ENCODE data around the gene CPLANE1. TPM values are rescaled to one million over a fixed set of nuclear protein-coding genes. Genes with fewer than 3 reads are reported as not detected.
"Not testable (repeated sequence)": the region's sequence is repeated elsewhere in the genome, so short reads cannot be mapped to it uniquely, and the experiment has no call there.

CPLANE1 gene
- total RNA-seq: 6.5 TPM

DNA sequence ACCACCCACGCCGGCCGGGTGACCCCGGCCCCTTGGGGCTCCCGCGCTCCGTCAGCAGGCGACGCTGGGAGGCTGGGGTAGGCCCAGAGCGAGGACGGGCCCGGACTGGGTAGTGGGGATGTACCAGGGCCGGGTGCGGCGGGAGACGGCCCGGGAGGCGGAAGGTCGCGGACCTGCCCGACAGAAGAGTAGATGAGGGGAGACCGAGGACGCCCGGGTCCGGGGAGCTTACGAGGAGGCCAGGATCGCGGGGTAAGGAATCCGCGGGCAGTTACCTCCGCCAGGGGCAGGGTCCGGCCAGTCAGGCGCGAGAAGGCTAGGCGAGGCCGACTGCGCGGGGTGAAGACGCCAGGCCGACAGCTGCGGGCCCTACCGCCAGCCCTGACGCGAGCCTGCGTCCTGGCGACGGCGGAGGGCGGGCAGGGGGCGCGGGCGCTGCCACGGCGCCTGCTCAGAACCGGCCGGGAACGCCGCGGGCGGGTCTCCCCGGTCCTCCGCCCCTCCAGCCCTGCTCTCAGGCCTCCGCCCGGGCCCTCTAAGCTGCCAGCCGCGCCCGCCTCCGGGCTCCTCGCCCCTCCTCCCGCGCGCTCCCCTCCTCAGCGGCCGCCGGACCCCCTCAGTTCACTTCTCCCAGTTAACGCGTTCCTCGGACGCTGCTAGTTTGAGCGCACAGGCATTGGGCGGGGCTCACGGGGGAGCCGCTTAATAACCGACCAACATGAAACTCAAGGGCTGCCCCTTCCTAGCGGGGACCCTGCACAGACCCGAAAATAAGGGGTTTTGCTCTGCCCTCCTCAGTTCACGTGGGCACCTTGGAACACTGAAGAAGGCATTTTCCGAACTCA lies at the start of gene CPLANE1:
TSS of gene CPLANE1 (minus strand) at position 407 of the 845 bp plus-strand sequence. CDS start 1,678 bp downstream, outside the sequence.
- no peaks in the 10 kb centered on the region for H3K27me3 ChIP-seq (ENCODE audit: insufficient read depth, low read length)
- H3K4me3 ChIP-seq (ENCODE audit: low read length): peak within 1 kb of the TSS; percentile 66
- H3K9me3 ChIP-seq (ENCODE audit: low read depth, low read length): no peaks in the 10 kb centered on the region
- peaks cover 16% of the 10 kb centered on the region for H3K4me1 ChIP-seq (ENCODE audit: insufficient read depth, low read length)

DNA sequence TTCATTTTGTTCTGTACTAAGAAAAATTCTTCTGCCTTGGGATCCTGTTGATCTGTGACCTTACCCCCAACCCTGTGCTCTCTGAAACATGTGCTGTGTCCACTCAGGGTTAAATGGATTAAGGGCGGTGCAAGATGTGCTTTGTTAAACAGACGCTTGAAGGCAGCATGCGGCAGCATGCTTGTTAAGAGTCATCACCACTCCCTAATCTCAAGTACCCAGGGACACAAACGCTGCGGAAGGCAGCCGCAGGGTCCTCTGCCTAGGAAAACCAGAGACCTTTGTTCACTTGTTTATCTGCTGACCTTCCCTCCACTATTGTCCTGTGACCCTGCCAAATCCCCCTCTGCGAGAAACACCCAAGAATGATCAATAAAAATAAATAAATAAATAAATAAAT lies 47.1 kb upstream of the CPLANE1 start:
- not testable (repeated sequence) for H3K4me3 ChIP-seq (ENCODE audit: low read length); H3K9me3 ChIP-seq (ENCODE audit: low read depth, low read length); H3K4me1 ChIP-seq (ENCODE audit: insufficient read depth, low read length); H3K27me3 ChIP-seq (ENCODE audit: insufficient read depth, low read length)

DNA sequence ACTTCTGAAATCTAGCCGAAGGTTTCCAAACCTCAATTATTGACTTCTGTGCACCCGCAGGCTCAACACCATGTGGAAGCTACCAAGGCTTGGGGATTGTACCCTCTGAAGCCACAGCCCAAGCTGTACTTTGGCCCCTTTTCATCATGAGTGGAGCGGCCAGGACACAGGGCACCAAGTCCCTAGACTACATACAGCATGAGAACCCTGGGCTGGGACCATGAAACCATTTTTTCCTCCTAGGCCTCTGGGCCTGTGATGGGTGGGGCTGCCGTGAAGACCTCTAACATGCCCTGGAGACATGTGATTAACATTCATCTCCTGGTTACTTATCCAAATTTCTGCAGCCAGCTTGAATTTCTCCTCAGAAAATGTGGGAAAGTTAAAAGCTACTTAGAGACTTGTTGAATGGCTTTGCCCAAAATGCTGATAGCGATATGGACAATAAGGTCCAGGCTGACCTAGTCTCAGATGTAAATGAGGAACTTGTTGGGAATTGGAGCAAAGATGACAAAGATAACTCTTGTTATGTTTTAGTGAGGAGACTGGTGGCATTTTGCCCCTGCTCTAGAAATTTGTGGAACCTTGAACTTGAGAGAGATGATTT lies 34.1 kb upstream of the CPLANE1 start:
- no peaks in the 10 kb centered on the region for H3K4me1 ChIP-seq (ENCODE audit: insufficient read depth, low read length)
- no peaks in the 10 kb centered on the region for H3K9me3 ChIP-seq (ENCODE audit: low read depth, low read length)

DNA sequence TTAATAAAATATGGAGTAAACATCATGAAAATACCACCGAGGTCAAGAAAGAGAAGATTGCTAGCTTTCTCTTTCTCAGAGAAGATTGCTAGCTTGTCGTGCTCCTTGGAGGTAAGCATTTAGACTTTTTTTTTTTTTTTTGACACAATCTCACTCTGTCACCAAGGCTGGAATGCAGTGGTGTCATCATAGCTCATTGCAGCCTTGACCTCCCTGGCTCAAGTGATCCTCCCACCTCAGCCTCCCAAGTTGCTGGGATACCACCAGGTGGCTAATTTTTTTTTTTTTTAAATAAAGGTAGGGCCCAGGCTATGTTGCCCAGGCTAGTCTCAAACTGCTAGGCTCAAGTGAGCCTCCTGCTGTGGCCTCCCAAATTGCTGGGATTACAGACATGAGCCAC lies 26.3 kb upstream of the CPLANE1 start:
- Histone ChIP-seq H3K4me3 (ENCODE audit: low read length) (no peak overlapping the region), H3K9me3 (ENCODE audit: low read depth, low read length) (no peaks in the 10 kb centered on the region), H3K27me3 (ENCODE audit: insufficient read depth, low read length) (no peaks in the 10 kb centered on the region), H3K4me1 (ENCODE audit: insufficient read depth, low read length) (no peaks in the 10 kb centered on the region)

More for the DNA sequence above, 34.1 kb upstream of the CPLANE1 start:
- Histone ChIP-seq H3K4me3 (ENCODE audit: low read length) (no peak overlapping the region), H3K27me3 (ENCODE audit: insufficient read depth, low read length) (no peaks in the 10 kb centered on the region)

DNA sequence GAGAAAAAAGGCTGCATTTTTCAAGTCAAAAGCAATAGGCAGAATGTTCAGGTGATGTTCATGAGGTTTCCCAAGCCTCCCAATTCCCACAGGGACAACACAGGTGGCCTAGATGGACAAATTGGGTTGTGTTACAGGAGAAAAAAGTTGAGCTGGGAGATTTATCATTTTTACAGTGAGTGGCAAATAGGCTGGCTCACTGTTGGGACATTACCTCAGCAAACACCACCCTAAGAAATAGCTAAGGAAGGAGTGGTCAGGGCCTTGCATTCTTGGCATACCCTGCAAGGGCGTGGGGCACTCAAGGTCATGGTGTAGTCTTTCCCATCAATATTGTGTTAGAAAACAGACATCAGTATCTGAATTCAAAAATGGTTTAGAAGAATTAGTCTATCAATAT lies 23.3 kb upstream of the CPLANE1 start:
- Histone ChIP-seq H3K27me3 (ENCODE audit: insufficient read depth, low read length) (no peaks in the 10 kb centered on the region), H3K4me3 (ENCODE audit: low read length) (no peak overlapping the region), H3K4me1 (ENCODE audit: insufficient read depth, low read length) (no peaks in the 10 kb centered on the region), H3K9me3 (ENCODE audit: low read depth, low read length) (no peaks in the 10 kb centered on the region)

DNA sequence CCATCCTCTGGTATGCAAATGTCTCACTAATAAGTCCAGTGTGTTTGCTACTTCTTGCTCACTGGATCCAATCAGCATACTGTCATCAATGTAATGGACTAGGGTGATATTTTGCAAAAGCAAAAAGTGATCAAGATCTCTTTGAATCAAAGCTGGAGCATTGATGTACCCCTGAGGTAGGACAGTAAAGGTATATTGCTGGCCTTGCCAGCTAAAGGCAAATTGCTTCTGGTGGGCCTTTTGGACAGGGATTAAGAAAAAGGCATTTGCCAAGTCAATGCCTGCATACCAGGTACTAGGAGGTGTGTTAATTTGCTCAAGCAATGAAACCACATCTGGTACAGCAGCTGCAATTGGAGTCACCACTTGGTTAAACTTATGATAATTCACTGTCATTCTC lies 18.9 kb upstream of the CPLANE1 start:
- H3K9me3 ChIP-seq (ENCODE audit: low read depth, low read length); H3K27me3 ChIP-seq (ENCODE audit: insufficient read depth, low read length); H3K4me1 ChIP-seq (ENCODE audit: insufficient read depth, low read length); H3K4me3 ChIP-seq (ENCODE audit: low read length): not testable (repeated sequence)

DNA sequence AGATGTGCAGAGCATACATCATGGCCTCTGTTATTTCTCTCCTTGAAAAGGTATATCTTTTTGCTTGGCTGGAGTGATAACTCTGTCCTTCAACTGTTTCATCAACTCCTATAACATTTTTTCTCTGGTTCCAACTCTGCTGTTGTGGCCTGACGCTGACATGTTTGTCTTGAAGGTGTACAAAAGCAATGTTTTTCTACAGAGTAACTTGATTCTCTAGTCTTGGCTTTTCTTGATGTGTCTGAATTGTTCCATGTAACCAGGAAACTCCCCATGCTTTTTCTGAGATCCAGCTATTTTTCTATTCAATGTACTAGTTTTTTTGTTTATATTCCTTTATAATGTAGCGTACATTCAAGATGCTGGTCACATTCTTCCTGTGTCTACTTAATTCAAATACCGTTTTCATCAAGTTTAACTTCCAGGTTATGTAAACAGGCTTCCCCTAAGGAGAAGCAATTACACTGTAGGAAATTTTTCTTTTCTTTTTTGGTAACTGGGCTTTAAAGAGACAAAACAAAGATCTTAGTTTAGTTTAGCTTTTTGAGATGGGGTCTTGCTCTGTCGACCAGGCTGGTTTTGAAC lies 6.7 kb upstream of the CPLANE1 start:
- no peaks in the 10 kb centered on the region for H3K27me3 ChIP-seq (ENCODE audit: insufficient read depth, low read length)
- no peak overlapping the region for H3K4me3 ChIP-seq (ENCODE audit: low read length)
- H3K4me1 ChIP-seq (ENCODE audit: insufficient read depth, low read length): no peaks in the 10 kb centered on the region
- no peaks in the 10 kb centered on the region for H3K9me3 ChIP-seq (ENCODE audit: low read depth, low read length)

DNA sequence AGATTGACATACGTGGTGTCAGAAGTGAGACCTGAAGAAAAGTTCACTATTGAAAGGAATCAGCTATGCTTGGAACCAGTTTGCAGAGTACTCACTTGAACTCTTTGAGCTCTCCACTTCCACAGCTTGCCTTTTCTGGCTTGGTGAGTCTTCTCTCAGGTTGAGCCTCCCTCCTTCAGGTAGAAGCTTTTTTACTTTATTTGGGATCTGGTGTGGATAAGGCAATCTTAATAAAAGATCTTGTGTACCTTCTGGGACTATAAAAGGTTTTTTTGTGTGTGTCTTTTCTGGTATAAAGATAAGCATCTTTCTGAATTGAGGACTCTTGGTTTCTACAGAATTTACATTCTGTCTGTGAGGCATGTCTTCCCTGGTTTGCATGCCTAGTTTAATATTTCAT lies 5.4 kb upstream of the CPLANE1 start:
- no peaks in the 10 kb centered on the region for H3K9me3 ChIP-seq (ENCODE audit: low read depth, low read length)
- H3K4me1 ChIP-seq (ENCODE audit: insufficient read depth, low read length): peaks cover 4% of the 10 kb centered on the region
- no peaks in the 10 kb centered on the region for H3K27me3 ChIP-seq (ENCODE audit: insufficient read depth, low read length)
- no peak overlapping the region for H3K4me3 ChIP-seq (ENCODE audit: low read length)

DNA sequence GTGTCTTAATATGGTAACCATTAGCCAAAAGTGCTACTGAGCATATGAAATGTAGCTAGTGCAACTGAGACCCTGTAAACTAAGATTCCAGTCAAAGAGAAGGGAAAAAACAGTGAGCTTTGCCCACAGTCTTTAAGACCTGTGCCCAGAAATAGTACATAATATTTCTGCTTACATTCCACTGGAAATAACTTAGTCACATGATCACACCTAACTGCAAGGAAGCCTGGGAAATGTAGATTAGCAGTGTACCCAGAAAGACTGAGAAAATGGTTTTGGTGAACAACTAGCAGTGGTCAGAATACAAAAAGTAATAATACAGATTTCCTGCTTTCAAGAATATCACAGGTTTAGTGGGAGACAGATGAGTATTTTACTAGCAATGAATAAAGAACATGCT lies 2.5 kb upstream of the CPLANE1 start:
- no peaks in the 10 kb centered on the region for H3K9me3 ChIP-seq (ENCODE audit: low read depth, low read length)
- no peak overlapping the region for H3K4me3 ChIP-seq (ENCODE audit: low read length)
- peaks cover 16% of the 10 kb centered on the region for H3K4me1 ChIP-seq (ENCODE audit: insufficient read depth, low read length)

DNA sequence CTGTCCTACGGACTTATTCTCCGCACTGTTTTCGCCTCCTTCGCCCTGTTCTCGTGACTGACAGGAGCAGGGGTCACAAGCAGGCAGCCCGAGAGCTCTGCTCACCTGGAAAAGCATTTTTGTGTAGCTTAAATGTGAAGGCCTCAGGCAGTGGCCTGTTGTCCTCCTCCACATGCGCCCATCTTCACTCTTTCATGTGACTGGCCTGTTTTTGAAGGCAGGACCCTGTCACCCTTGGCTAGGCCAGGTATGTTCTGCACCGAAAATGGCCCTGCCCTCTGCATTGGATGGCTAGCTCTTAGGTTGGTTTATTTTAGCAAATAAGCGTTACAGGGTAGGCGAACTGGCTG lies 614 bp upstream of the CPLANE1 start:
- H3K4me3 ChIP-seq (ENCODE audit: low read length): peak overlapping the region; percentile 66
- no peaks in the 10 kb centered on the region for H3K27me3 ChIP-seq (ENCODE audit: insufficient read depth, low read length)
- H3K9me3 ChIP-seq (ENCODE audit: low read depth, low read length): no peaks in the 10 kb centered on the region
- peaks cover 16% of the 10 kb centered on the region for H3K4me1 ChIP-seq (ENCODE audit: insufficient read depth, low read length)

More for the DNA sequence above, 2.5 kb upstream of the CPLANE1 start:
- H3K27me3 ChIP-seq (ENCODE audit: insufficient read depth, low read length): no peaks in the 10 kb centered on the region

DNA sequence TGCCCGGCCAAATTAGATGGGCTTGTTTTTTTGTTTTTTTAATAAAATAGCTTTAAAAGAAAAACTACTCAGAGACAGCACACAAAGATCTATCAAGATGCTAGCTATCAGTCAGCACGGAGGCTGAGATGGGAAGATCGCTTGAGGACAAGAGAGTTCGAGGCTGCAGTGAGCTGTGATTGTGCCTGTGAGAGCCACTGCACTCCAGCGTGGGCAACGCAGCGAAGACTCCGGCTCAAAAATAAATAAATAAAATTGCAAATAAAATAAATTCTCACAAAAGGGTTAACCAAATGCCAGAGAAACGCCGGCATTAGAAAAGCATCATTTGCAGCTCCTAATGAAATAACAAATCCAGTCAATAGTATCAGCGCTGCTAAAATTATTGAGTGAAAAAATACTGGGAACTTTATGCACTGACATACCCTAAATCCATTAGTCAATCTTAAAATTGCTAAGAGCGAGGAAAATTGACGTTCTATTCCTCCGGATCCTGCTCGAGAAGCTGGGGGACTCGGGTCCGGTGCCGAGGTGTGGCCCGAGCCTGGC lies 681 bp downstream of the CPLANE1 start:
- peaks cover 16% of the 10 kb centered on the region for H3K4me1 ChIP-seq (ENCODE audit: insufficient read depth, low read length)
- H3K9me3 ChIP-seq (ENCODE audit: low read depth, low read length): no peaks in the 10 kb centered on the region
- H3K27me3 ChIP-seq (ENCODE audit: insufficient read depth, low read length): no peaks in the 10 kb centered on the region
- H3K4me3 ChIP-seq (ENCODE audit: low read length): peak overlapping the region; percentile 66

DNA sequence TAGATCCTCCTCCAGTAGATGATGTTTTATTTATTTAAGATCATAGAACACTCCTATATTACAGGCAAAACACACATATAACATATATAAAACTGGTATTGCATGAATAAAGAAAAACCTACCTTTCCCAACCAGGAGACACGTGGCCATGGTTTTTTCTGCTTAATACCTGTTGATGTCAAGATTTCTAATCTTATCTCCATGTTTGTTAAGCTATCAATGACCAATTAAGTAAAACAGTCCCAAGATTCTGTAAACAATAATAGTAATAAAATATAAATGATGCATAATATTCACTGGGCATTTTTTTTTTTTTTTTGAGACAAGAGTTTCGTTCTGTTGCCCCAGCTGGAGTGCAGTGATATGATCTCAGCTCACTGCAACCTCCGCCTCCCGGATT lies 1.7 kb downstream of the CPLANE1 start:
- H3K27me3 ChIP-seq (ENCODE audit: insufficient read depth, low read length): no peaks in the 10 kb centered on the region
- H3K4me3 ChIP-seq (ENCODE audit: low read length): no peak overlapping the region
- H3K9me3 ChIP-seq (ENCODE audit: low read depth, low read length): no peaks in the 10 kb centered on the region
- H3K4me1 ChIP-seq (ENCODE audit: insufficient read depth, low read length): peaks cover 16% of the 10 kb centered on the region

DNA sequence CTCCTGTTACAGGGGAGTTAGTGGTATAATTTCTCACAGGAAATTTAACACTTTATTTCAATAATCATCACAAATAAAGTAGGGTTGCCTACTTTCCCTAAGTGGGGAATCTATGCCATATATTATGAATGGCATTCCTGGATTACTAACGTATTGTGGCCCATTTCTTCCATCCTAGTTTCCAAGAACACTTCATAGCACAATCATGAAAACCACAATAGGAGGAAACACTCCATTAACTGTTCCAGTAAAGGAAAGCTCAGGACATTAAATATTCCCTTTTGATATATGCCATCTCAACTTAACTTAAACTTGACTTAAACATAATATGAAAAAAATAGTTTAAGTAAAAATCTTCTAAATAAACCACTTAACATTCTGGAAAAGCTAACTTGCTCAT lies 2.1 kb downstream of the CPLANE1 start:
- Histone ChIP-seq H3K4me1 (ENCODE audit: insufficient read depth, low read length) (peaks cover 16% of the 10 kb centered on the region), H3K9me3 (ENCODE audit: low read depth, low read length) (no peaks in the 10 kb centered on the region), H3K27me3 (ENCODE audit: insufficient read depth, low read length) (no peaks in the 10 kb centered on the region), H3K4me3 (ENCODE audit: low read length) (no peak overlapping the region)

DNA sequence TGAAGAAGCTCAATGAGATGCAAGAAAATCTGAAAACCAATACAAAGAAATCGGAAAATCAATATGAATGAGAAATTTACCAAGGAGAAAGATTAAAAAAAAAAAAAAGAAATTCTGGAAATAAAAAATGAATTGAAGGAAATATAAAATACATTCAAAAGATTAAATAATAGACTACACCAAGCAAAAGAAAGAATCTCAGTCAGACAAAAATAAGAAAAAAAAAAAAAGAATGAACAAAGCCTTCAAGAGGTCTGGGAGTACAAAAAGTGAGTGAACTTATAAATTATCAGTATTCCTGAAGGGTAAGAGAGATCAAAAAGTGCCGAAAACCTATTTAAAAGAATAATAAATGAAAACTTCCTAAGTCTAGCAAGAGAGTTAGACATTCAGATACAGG lies 14.9 kb downstream of the CPLANE1 start:
- Histone ChIP-seq H3K9me3 (ENCODE audit: low read depth, low read length) (no peaks in the 10 kb centered on the region), H3K4me3 (ENCODE audit: low read length) (no peak overlapping the region), H3K4me1 (ENCODE audit: insufficient read depth, low read length) (no peaks in the 10 kb centered on the region), H3K27me3 (ENCODE audit: insufficient read depth, low read length) (no peaks in the 10 kb centered on the region)

DNA sequence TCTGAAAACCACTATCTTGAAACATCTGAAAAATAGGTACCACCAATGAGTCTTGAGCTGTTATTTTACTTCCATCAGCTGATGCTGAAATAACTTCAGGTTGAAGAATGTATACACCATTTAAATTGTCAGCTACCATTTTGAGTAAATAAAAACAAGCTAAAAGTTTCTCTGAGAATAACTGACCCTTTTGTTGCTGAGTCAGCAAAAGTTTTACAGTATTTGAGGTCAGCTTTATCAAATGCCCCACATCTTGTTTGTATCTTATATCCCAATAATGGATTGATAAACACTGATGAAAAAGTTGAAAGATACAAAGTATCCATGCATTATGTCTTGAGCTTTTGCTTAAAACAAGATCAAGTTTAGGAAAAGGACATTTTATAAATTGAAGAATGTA lies 22.8 kb downstream of the CPLANE1 start:
- Histone ChIP-seq H3K9me3 (ENCODE audit: low read depth, low read length) (no peaks in the 10 kb centered on the region), H3K4me3 (ENCODE audit: low read length) (no peak overlapping the region), H3K4me1 (ENCODE audit: insufficient read depth, low read length) (no peaks in the 10 kb centered on the region), H3K27me3 (ENCODE audit: insufficient read depth, low read length) (no peaks in the 10 kb centered on the region)

Data from mononuclear cell (primary cell).